PC-3 (cell line): Measurements from ENCODE around the gene CREBZF. TPM values are rescaled to one million over a fixed set of nuclear protein-coding genes. Genes with fewer than 3 reads are reported as not detected.
"Not testable (repeated sequence)": the region's sequence is repeated elsewhere in the genome, so short reads cannot be mapped to it uniquely, and the experiment has no call there.

Experiments used
- ATAC-seq: fragments of 200-7000 bp; cut with Tn5 transposase; 2 replicates; pipeline ENCODE4 v1.9.1; 2020; ENCODE audit warnings: mild to moderate bottlenecking, moderate library complexity
- BruUV-seq: library from RNA; stranded (reverse); fragments of 400-500 nt; replicated peaks from 2 replicates; lab custom pipeline; 2021; lab: Mats Ljungman, UMichigan
- CTCF ChIA-PET: fragments of 300-600 bp; sonication (Branson Sonifier 250); formaldehyde crosslinking; loops from one replicate; lab custom pipeline; 2022; ENCODE audit warnings: antibody characterized with exemption; lab: Charles Lee
- POLR2A ChIA-PET: fragments of 300-600 bp; sonication (Branson Sonifier 250); formaldehyde crosslinking; loops from one replicate; lab custom pipeline; 2022; ENCODE audit warnings: antibody characterized with exemption; ENCODE audit not compliant: unreplicated experiment; lab: Charles Lee
- DNase-seq: peaks from one replicate; pipeline ENCODE4 v3.0.0-alpha.2; 2015
- H2AFZ ChIP-seq: fragments of 300-600 bp; sonication (generic); 2 replicates; pipeline ENCODE4 v1.6.0; 2016; ENCODE audit warnings: antibody characterized with exemption, low read length
- H3F3A ChIP-seq: fragments of 300-600 bp; sonication (generic); one replicate; pipeline ENCODE4 v1.6.0; 2017; ENCODE audit warnings: antibody characterized with exemption, low read length, control low read depth, mild to moderate bottlenecking; ENCODE audit not compliant: unreplicated experiment
- H3K27ac ChIP-seq: fragments of 300-600 bp; sonication (generic); 2 replicates; pipeline ENCODE4 v1.5.1; 2016; ENCODE audit warnings: mild to moderate bottlenecking, low read length
- H3K27me3 ChIP-seq: fragments of 300-600 bp; sonication (generic); 2 replicates; pipeline ENCODE4 v1.6.1; 2016; ENCODE audit warnings: low read length, mixed read lengths
- H3K36me3 ChIP-seq: fragments of 300-600 bp; sonication (generic); 2 replicates; pipeline ENCODE4 v1.6.1; 2016; ENCODE audit warnings: low read depth, mixed run types, low read length, mixed read lengths
- H3K4me1 ChIP-seq: fragments of 300-600 bp; sonication (generic); 2 replicates; pipeline ENCODE4 v1.5.1; 2016; ENCODE audit warnings: low read length; ENCODE audit not compliant: insufficient read depth
- H3K4me2 ChIP-seq: fragments of 300-600 bp; sonication (generic); 2 replicates; pipeline ENCODE4 v1.6.0; 2016; ENCODE audit warnings: low read length
- H3K4me3 ChIP-seq: fragments of 300-600 bp; sonication (generic); 2 replicates; pipeline ENCODE4 v1.5.1; 2016; ENCODE audit warnings: mild to moderate bottlenecking, low read length, mixed read lengths
- H3K79me2 ChIP-seq: fragments of 300-600 bp; sonication (generic); 2 replicates; pipeline ENCODE4 v1.6.1; 2017; ENCODE audit warnings: low read length, mixed read lengths
- H3K9ac ChIP-seq: fragments of 300-600 bp; sonication (generic); 2 replicates; pipeline ENCODE4 v1.6.0; 2016; ENCODE audit warnings: mild to moderate bottlenecking, low read length
- H3K9me2 ChIP-seq: fragments of 300-600 bp; sonication (generic); replicated peaks from 2 replicates; pipeline ENCODE4 v1.6.1; 2016; ENCODE audit warnings: mixed run types, low read length, mixed read lengths
- H3K9me3 ChIP-seq: fragments of 300-600 bp; sonication (generic); 2 replicates; pipeline ENCODE4 v1.6.1; 2016; ENCODE audit warnings: low read length, mixed read lengths
- H4K20me1 ChIP-seq: fragments of 300-600 bp; sonication (generic); 2 replicates; pipeline ENCODE4 v1.6.1; 2016; ENCODE audit warnings: low read length, mixed read lengths
- CTCF ChIP-seq: fragments of 300-600 bp; sonication (generic); conservative IDR thresholded peaks from 2 replicates; pipeline ENCODE4 v1.5.1; 2017; ENCODE audit warnings: antibody characterized with exemption, low read depth, mild to moderate bottlenecking, low read length
- EZH2 ChIP-seq: fragments of 300-600 bp; sonication (generic); IDR thresholded peaks from one replicate; pipeline ENCODE4 v1.6.1; 2017; ENCODE audit warnings: antibody characterized with exemption, mild to moderate bottlenecking, low read length; ENCODE audit not compliant: unreplicated experiment
- EZH2phosphoT487 ChIP-seq: fragments of 300-600 bp; sonication (generic); IDR thresholded peaks from 2 replicates; pipeline ENCODE4 v1.6.1; 2018; ENCODE audit warnings: mild to moderate bottlenecking, antibody characterized with exemption, low read length, borderline replicate concordance
- intact Hi-C: fragments of 100-400 bp; cut with micrococcal nuclease; formaldehyde crosslinking; loops from 2 replicates; pipeline ENCODE4 v1.9.0; 2023
- total RNA-seq: library from RNA; depleted of rRNA; stranded (reverse); fragments of >200 nt; gene quantifications from 2 replicates; pipeline ENCODE4 v1.2.3, GENCODE V29; 2014

CREBZF gene
- total RNA-seq, 1 experiment from 2014 or later, result 75.0 TPM

GRCh38 chr11:85679576-85679975 lies 14.6 kb upstream of the CREBZF start:
- Histone ChIP-seq H3K9me2 (no peaks in the 10 kb centered on the region), H3K9me3 (no peaks in the 10 kb centered on the region), H3K79me2 (no peaks in the 10 kb centered on the region), H3F3A (no peaks in the 10 kb centered on the region), H3K27me3 (no peaks in the 10 kb centered on the region), H3K27ac (no peak overlapping the region), H3K4me1 (no peaks in the 10 kb centered on the region), H3K4me2 (no peak overlapping the region), H3K4me3 (no peak overlapping the region), H4K20me1 (no peaks in the 10 kb centered on the region), H2AFZ (no peak overlapping the region), H3K9ac (no peak overlapping the region), H3K36me3 (no peaks in the 10 kb centered on the region)
- intact Hi-C loops, result no loop called here
- no peak for DNase-seq
- ChIA-PET POLR2A (interaction anchor here (0.6 kb wide), 1 partner anchor 148 kb away, joined by 4 read pairs; no protein-coding TSS in a partner anchor), CTCF (interaction anchor here (0.5 kb wide), 1 partner anchor 196 kb away, joined by 3 read pairs; no protein-coding TSS in a partner anchor)
- BruUV-seq, result no TSS peak
- no peak for TF ChIP-seq CTCF
- TF ChIP-seq EZH2phosphoT487, result no peak
- TF ChIP-seq EZH2, result no peak
- no peak for ATAC-seq

GRCh38 chr11:85673393-85673792 lies 8.5 kb upstream of the CREBZF start:
- ChIA-PET POLR2A (no interaction called here), CTCF (no interaction called here)
- Histone ChIP-seq H3K9me3 (no peaks in the 10 kb centered on the region), H2AFZ (no peak overlapping the region), H4K20me1 (no peaks in the 10 kb centered on the region), H3K79me2 (no peaks in the 10 kb centered on the region), H3K4me1 (no peaks in the 10 kb centered on the region), H3F3A (no peaks in the 10 kb centered on the region), H3K27me3 (no peaks in the 10 kb centered on the region), H3K36me3 (no peaks in the 10 kb centered on the region), H3K4me2 (no peak overlapping the region), H3K4me3 (no peak overlapping the region), H3K27ac (no peak overlapping the region), H3K9me2 (no peaks in the 10 kb centered on the region), H3K9ac (no peak overlapping the region)
- intact Hi-C loops, result no loop called here
- no peak for TF ChIP-seq CTCF
- TF ChIP-seq EZH2phosphoT487, result no peak
- TF ChIP-seq EZH2, result no peak
- DNase-seq (no peak), ATAC-seq (no peak)
- BruUV-seq, result no TSS peak

GRCh38 chr11:85672105-85672902 lies 7.4 kb upstream of the CREBZF start:
- no peaks in the 10 kb centered on the region for H3K79me2 ChIP-seq
- H3K4me2 ChIP-seq, result no peak overlapping the region
- ATAC-seq (no peak), DNase-seq (no peak)
- no peaks in the 10 kb centered on the region for H3K9me2 ChIP-seq
- no peaks in the 10 kb centered on the region for H3K27me3 ChIP-seq
- no peak overlapping the region for H3K27ac ChIP-seq
- H3K36me3 ChIP-seq, result no peaks in the 10 kb centered on the region
- ChIA-PET POLR2A (no interaction called here), CTCF (no interaction called here)
- BruUV-seq, result no TSS peak
- intact Hi-C loops, result no loop called here
- no peaks in the 10 kb centered on the region for H4K20me1 ChIP-seq
- H3K9me3 ChIP-seq, result no peaks in the 10 kb centered on the region
- H3K4me3 ChIP-seq, result no peak overlapping the region
- no peak overlapping the region for H3K9ac ChIP-seq
- H3F3A ChIP-seq, result no peaks in the 10 kb centered on the region
- no peak overlapping the region for H2AFZ ChIP-seq
- H3K4me1 ChIP-seq, result no peaks in the 10 kb centered on the region
- TF ChIP-seq CTCF, result no peak

DNA sequence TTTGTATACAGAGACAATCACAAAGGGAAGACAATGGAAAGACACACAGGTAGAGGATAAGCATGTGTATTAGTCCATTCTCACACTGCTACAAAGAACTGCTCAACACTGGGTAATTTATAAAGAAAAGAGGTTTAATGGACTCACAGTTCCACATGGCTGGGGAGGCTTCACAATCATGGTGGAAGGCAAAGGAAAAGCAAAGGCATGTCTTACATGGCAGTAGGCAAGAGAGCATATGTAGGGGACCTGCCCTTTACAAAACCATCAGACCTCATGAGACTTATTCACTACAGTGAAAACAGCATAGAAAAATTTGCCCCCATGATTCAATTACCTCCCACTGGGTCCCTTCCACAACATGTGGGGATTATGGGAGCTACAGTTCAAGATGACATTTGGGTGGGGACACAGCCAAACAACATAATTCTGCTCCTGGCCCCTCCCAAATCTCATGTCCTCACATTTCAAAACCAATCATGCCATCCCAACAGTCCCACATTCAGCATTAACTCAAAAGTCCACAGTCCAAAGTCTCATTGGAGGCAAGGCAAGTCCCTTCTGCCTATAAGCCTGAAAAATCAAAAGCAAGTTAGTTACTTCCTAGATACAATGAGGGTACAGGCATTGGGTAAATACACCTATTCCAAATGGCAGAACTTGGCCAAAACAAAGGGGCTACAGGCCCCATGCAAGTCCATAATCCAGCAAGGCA lies 6.2 kb upstream of the CREBZF start:
- H3K79me2 ChIP-seq, H3K4me1 ChIP-seq, ATAC-seq, H3K4me3 ChIP-seq, H4K20me1 ChIP-seq, CTCF ChIA-PET, POLR2A ChIA-PET, intact Hi-C loops, H3K36me3 ChIP-seq, H3K9me2 ChIP-seq, H3K27ac ChIP-seq, H3K4me2 ChIP-seq, H3K9me3 ChIP-seq, DNase-seq, BruUV-seq, H3K9ac ChIP-seq, H2AFZ ChIP-seq, H3F3A ChIP-seq, H3K27me3 ChIP-seq: not testable (repeated sequence)
